ENCODE data around the gene RBM47.

RBM47 gene

DNA sequence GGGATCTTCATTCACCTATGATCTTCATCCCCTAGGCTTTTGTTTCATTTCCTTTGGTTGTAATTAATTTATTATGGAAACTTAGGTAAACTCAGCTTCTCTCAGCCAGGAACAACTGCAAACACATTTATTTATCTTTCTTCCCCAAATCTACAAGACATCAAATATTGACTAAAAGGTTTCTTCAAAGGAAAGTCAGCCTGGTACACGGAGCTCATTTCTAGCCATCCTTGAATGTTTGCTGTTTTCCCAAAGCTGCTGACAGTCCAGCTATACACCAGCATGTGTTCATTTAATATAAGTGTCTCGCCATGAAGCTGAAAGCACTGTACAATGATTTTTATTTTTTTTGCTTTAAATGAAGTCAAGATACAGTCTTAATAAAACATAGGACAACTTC lies 16.8 kb downstream of the RBM47 start:
- Histone ChIP-seq H3K4me2 (ENCODE audit: low read length) (no peak overlapping the region), H3K4me1 (peaks cover 3% of the 10 kb centered on the region), H3K36me3 (ENCODE audit: control insufficient read depth, insufficient read depth, low read length) (no peaks in the 10 kb centered on the region), H3K9ac (no peak overlapping the region), H2AFZ (no peak overlapping the region), H3K27me3 (ENCODE audit: control insufficient read depth, insufficient read depth, low read length) (no peaks in the 10 kb centered on the region), H3K9me3 (ENCODE audit: control insufficient read depth, low read length) (no peaks in the 10 kb centered on the region), H3K4me3 (ENCODE audit: low read depth, low read length) (no peak overlapping the region), H3K27ac (no peak overlapping the region), H3K79me2 (peaks cover 23% of the 10 kb centered on the region)
- TF ChIP-seq, protein P1, sequence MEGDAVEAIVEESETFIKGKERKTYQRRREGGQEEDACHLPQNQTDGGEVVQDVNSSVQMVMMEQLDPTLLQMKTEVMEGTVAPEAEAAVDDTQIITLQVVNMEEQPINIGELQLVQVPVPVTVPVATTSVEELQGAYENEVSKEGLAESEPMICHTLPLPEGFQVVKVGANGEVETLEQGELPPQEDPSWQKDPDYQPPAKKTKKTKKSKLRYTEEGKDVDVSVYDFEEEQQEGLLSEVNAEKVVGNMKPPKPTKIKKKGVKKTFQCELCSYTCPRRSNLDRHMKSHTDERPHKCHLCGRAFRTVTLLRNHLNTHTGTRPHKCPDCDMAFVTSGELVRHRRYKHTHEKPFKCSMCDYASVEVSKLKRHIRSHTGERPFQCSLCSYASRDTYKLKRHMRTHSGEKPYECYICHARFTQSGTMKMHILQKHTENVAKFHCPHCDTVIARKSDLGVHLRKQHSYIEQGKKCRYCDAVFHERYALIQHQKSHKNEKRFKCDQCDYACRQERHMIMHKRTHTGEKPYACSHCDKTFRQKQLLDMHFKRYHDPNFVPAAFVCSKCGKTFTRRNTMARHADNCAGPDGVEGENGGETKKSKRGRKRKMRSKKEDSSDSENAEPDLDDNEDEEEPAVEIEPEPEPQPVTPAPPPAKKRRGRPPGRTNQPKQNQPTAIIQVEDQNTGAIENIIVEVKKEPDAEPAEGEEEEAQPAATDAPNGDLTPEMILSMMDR (IDR thresholded peaks at IDR 0.05), result no peak

DNA sequence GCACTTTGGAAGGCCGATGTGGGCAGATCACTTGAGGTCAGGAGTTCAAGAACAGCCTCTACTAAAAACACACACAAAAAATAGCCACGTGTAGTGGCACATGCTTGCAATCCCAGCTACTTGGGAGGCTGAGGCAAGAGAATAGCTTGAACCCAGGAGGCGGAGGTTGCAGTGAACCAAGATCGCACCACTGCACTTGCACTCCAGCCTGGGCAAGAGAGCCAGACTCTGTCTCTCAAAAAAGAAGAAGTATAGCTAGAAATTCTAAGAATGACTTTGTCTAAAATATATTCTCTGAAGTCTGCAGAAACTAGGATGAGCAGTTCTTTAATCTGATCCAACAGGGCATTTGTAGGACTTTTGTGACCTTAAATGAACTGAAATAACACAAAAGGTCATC lies 17.4 kb downstream of the RBM47 start:
- TF ChIP-seq, protein P1 (IDR thresholded peaks at IDR 0.05), result no peak
- Histone ChIP-seq H3K27ac (no peak overlapping the region), H3K9ac (no peak overlapping the region), H2AFZ (no peak overlapping the region), H3K4me1 (peaks cover 3% of the 10 kb centered on the region), H3K9me3 (ENCODE audit: control insufficient read depth, low read length) (no peaks in the 10 kb centered on the region), H3K4me3 (ENCODE audit: low read depth, low read length) (no peak overlapping the region), H3K27me3 (ENCODE audit: control insufficient read depth, insufficient read depth, low read length) (no peaks in the 10 kb centered on the region), H3K36me3 (ENCODE audit: control insufficient read depth, insufficient read depth, low read length) (no peaks in the 10 kb centered on the region), H3K79me2 (peaks cover 21% of the 10 kb centered on the region), H3K4me2 (ENCODE audit: low read length) (no peak overlapping the region)

DNA sequence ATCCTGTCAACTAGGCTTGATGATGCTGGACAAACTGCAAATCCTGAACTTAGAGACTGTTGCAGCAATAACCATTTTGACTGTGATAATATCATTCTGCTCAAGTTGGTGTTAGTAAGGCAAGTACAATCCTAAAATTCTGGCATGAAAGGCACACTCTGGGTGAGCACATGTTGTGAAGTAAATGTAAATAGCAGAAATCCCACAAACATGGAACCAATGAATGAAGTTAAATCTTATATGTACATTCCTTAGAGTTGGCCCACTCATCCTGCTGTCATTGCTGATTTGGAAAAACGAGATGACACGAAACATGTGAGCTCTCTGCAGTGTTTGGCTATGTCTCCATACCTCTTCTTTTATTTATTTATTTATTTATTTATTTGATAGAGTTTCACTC lies 21.0 kb downstream of the RBM47 start:
- peaks cover 23% of the 10 kb centered on the region for H3K79me2 ChIP-seq
- no peaks in the 10 kb centered on the region for H3K4me1 ChIP-seq
- TF ChIP-seq, protein P1 (IDR thresholded peaks at IDR 0.05), result no peak
- H3K9me3 ChIP-seq (ENCODE audit: control insufficient read depth, low read length), result no peaks in the 10 kb centered on the region
- H2AFZ ChIP-seq, result no peak overlapping the region
- no peak overlapping the region for H3K27ac ChIP-seq
- no peaks in the 10 kb centered on the region for H3K36me3 ChIP-seq (ENCODE audit: control insufficient read depth, insufficient read depth, low read length)
- no peaks in the 10 kb centered on the region for H3K27me3 ChIP-seq (ENCODE audit: control insufficient read depth, insufficient read depth, low read length)
- H3K4me3 ChIP-seq (ENCODE audit: low read depth, low read length), result no peak overlapping the region
- H3K4me2 ChIP-seq (ENCODE audit: low read length), result no peak overlapping the region
- no peak overlapping the region for H3K9ac ChIP-seq

DNA sequence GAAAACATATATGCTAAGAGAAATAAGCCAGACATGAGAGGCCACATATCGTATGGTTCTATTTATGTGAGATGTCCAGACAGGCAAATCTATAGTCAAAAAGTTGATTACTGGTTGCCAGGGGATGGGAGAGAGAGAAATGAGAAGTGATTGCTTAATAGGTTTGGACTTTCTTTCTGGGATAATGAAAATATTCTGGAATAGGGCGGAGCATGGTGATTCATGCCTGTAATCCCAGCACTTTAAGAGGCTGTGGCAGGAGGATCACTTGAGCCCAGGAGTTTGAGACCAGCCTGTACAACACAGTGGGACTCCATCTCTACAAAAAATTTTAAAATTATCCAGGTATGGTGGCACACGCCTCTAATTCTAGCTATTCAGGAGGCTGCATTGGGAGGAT lies 22.4 kb downstream of the RBM47 start:
- H3K79me2 ChIP-seq, result peaks cover 22% of the 10 kb centered on the region
- H3K4me3 ChIP-seq (ENCODE audit: low read depth, low read length), result no peak overlapping the region
- no peaks in the 10 kb centered on the region for H3K4me1 ChIP-seq
- no peak overlapping the region for H3K4me2 ChIP-seq (ENCODE audit: low read length)
- no peaks in the 10 kb centered on the region for H3K36me3 ChIP-seq (ENCODE audit: control insufficient read depth, insufficient read depth, low read length)
- no peak overlapping the region for H3K27ac ChIP-seq
- H3K9ac ChIP-seq, result no peak overlapping the region
- no peaks in the 10 kb centered on the region for H3K9me3 ChIP-seq (ENCODE audit: control insufficient read depth, low read length)
- H2AFZ ChIP-seq, result no peak overlapping the region
- TF ChIP-seq, protein P1 (IDR thresholded peaks at IDR 0.05), result no peak
- no peaks in the 10 kb centered on the region for H3K27me3 ChIP-seq (ENCODE audit: control insufficient read depth, insufficient read depth, low read length)

DNA sequence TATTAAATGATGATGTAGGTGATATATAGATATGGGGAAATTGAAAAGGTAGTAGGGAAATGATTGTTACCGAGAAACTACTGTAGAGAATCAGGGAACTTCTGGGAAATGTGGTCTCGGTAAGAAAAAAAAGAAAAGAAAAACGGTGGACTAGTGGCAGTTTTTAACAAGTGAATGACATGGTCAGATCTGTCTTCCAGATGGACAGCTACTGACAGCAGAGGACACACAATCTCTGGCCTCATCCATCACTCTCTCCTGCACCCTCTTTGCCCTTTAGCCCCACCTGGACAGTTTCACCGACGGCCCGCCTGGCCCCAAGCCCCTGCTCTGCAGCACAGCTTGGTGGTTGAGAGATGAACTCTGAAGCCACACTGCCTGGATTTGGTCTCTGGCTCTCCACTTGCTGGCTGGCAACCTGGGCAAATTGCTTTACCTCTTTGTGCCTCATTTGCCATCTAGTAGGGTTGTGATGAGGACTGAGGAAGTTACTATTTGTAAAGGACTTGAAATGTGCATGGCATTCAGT lies 23.4 kb downstream of the RBM47 start:
- Histone ChIP-seq H3K9ac (no peak overlapping the region), H3K79me2 (peaks cover 20% of the 10 kb centered on the region), H3K4me3 (ENCODE audit: low read depth, low read length) (no peak overlapping the region), H3K4me1 (no peaks in the 10 kb centered on the region), H3K36me3 (ENCODE audit: control insufficient read depth, insufficient read depth, low read length) (no peaks in the 10 kb centered on the region), H3K4me2 (ENCODE audit: low read length) (no peak overlapping the region), H3K27ac (no peak overlapping the region), H2AFZ (no peak overlapping the region), H3K27me3 (ENCODE audit: control insufficient read depth, insufficient read depth, low read length) (no peaks in the 10 kb centered on the region), H3K9me3 (ENCODE audit: control insufficient read depth, low read length) (no peaks in the 10 kb centered on the region)
- TF ChIP-seq, protein P1 (IDR thresholded peaks at IDR 0.05), result no peak

Data from parathyroid adenoma (tissue), 2 donors.